Stomach (tissue), 9 donors: Measurements from ENCODE around the gene ME3. TPM values are rescaled to one million over a fixed set of nuclear protein-coding genes. Genes with fewer than 3 reads are reported as not detected.
"Not testable (repeated sequence)": the region's sequence is repeated elsewhere in the genome, so short reads cannot be mapped to it uniquely, and the experiment has no call there.

Experiments used
- DNase-seq, 2 donors: peaks; one replicate each; pipeline versions ENCODE4 v3.0.0 to v3.0.0-alpha.2; 2013 to 2019
- H3K27ac ChIP-seq, 5 donors: fragments of 200-600 bp in 4 of 5; sonication (generic) in 4 of 5; one replicate each; pipeline ENCODE4 v1.5.1; 2013 to 2019; ENCODE audit warnings: mild to moderate bottlenecking in 1 of 5, moderate library complexity in 1 of 5
- H3K27me3 ChIP-seq, 3 donors: fragments of 200-600 bp; sonication (generic); one replicate each; pipeline ENCODE4 v1.5.1; 2017 to 2019; ENCODE audit warnings: mixed run types in 1 of 3
- H3K36me3 ChIP-seq, 4 donors: fragments of 200-600 bp; sonication (generic); 1 replicate in 3 of 4; 2 replicates in 1 of 4; pipeline ENCODE4 v1.5.1; 2016 to 2019
- H3K4me1 ChIP-seq, 4 donors: fragments of 200-600 bp; sonication (generic); one replicate each; pipeline ENCODE4 v1.5.1; 2016 to 2019
- H3K4me3 ChIP-seq, 4 donors: fragments of 200-600 bp; sonication (generic) in 3 of 4; one replicate each; pipeline ENCODE4 v1.5.1; 2016 to 2019; ENCODE audit warnings: mild to moderate bottlenecking in 1 of 4
- H3K9me3 ChIP-seq, 4 donors: fragments of 200-600 bp; sonication (generic); one replicate each; pipeline ENCODE4 v1.5.1; 2016 to 2019
- CTCF ChIP-seq, 7 experiments: fragments of 450-650 bp in 4 of 7; fragments of 200-600 bp in 3 of 7; sonication (generic) in 3 of 7; IDR thresholded peaks; one replicate each; pipeline ENCODE4 v1.5.1; 2016 to 2019; ENCODE audit warnings: antibody characterized with exemption in 7 of 7, control low read depth in 2 of 7, mild to moderate bottlenecking in 1 of 7
- EP300 ChIP-seq: sonication (generic); formaldehyde crosslinking; IDR thresholded peaks from one replicate; pipeline ENCODE4 v1.6.1; 2017; ENCODE audit warnings: antibody characterized with exemption
- POLR2A ChIP-seq, 4 donors: fragments of 450-650 bp; IDR thresholded peaks; one replicate each; pipeline ENCODE4 v1.6.1; 2016; ENCODE audit warnings: antibody characterized with exemption in 4 of 4, control low read depth in 2 of 4, mild to moderate bottlenecking in 1 of 4, moderate library complexity in 1 of 4
- POLR2AphosphoS5 ChIP-seq, 3 donors: sonication (generic); formaldehyde crosslinking; IDR thresholded peaks; one replicate each; pipeline ENCODE4 v1.6.1; 2016; ENCODE audit warnings: antibody characterized with exemption in 3 of 3
- WGBS, 5 donors: extraction: QIAGEN DNeasy Blood & Tissue Kit in 3 of 5; methylation state at CpG; one replicate each; pipeline versions ENCODE4 v1.1.5 to v1.1.7; 2013 to 2018; 5-methylcytosine and 5-hydroxymethylcytosine counted together
- intact Hi-C: fragments of 100-400 bp; cut with DNase I; formaldehyde crosslinking; loops from one replicate; pipeline ENCODE4 v1.15.1; 2023; ENCODE audit warnings: low total_unique reads
- polyA plus RNA-seq, 3 donors: library from polyadenylated mRNA; stranded (reverse); fragments of 200-250 nt; gene quantifications; one replicate each; pipeline ENCODE4 v1.2.3, GENCODE V29; 2013
- total RNA-seq, 5 donors: library from RNA; depleted of rRNA; stranded (reverse); fragments of >200 nt; gene quantifications; one replicate each; pipeline versions ENCODE4 v1.1.0 to v1.2.3, GENCODE V29; 2014 to 2016
- donor health status: healthy with polysubstance abuse.
- donor health status: Bipolar disorder and iron deficiency.
- donor health status: healthy.

The ME3 gene
- total and polyA plus RNA-seq, 8 donors: 11.2 to 82.1 (median 51.1) TPM

- Histone ChIP-seq H3K36me3 (no peaks in the 10 kb centered on the region), H3K9me3 (no peaks in the 10 kb centered on the region), H3K4me1 (peaks cover 0 to 18% (median 6%) of the 10 kb centered on the region in 4 donors), H3K4me3 (no peak overlapping the region), H3K27ac (no peak overlapping the region), H3K27me3 (no peaks in the 10 kb centered on the region)
- 20 to 100% (median 91%) methylated on average over 1 of the region's 1 CpG for WGBS, 5 donors
- no peak for DNase-seq
- TF ChIP-seq POLR2A (IDR thresholded peaks at IDR 0.05) (no peak), POLR2AphosphoS5 (IDR thresholded peaks at IDR 0.05) (no peak), EP300 (no peak), CTCF (IDR thresholded peaks at IDR 0.05) (no peak)
- intact Hi-C loops: no loop called here
These were observed 13.9 kb downstream of the ME3 start for GRCh38 chr11:86658534-86658933.

GRCh38 chr11:86645212-86645611 lies 27.2 kb downstream of the ME3 start:
- 46 to 72% (median 49%) methylated on average over 3 of the region's 3 CpGs; no CpG with 5 or more reads in 1 of the 5 donors for WGBS, 5 donors
- H3K27ac ChIP-seq, H3K27me3 ChIP-seq, H3K4me3 ChIP-seq, intact Hi-C loops, H3K9me3 ChIP-seq, H3K36me3 ChIP-seq, DNase-seq: not testable (repeated sequence)
- H3K4me1 ChIP-seq: peaks cover 0 to 18% (median 6%) of the 10 kb centered on the region in 4 donors

- H3K27me3 ChIP-seq: no peaks in the 10 kb centered on the region
- no peaks in the 10 kb centered on the region for H3K36me3 ChIP-seq
- DNase-seq: no peak
- 88 to 97% (median 91%) methylated on average over 2 of the region's 2 CpGs for WGBS, 5 donors
- no peak overlapping the region for H3K27ac ChIP-seq
- intact Hi-C loops: no loop called here
- H3K4me3 ChIP-seq: no peak overlapping the region
- TF ChIP-seq POLR2A (IDR thresholded peaks at IDR 0.05): no peak
- no peak for TF ChIP-seq CTCF (IDR thresholded peaks at IDR 0.05)
- TF ChIP-seq EP300: no peak
- no peak for TF ChIP-seq POLR2AphosphoS5 (IDR thresholded peaks at IDR 0.05)
- H3K4me1 ChIP-seq: peaks cover 0 to 18% (median 6%) of the 10 kb centered on the region in 4 donors
- H3K9me3 ChIP-seq: no peaks in the 10 kb centered on the region
These were observed 28.1 kb downstream of the ME3 start for GRCh38 chr11:86644291-86644690.

- TF ChIP-seq POLR2A (IDR thresholded peaks at IDR 0.05) (no peak), POLR2AphosphoS5 (IDR thresholded peaks at IDR 0.05) (no peak), CTCF (IDR thresholded peaks at IDR 0.05) (no peak), EP300 (no peak)
- Histone ChIP-seq H3K9me3 (no peaks in the 10 kb centered on the region), H3K36me3 (no peaks in the 10 kb centered on the region), H3K4me3 (no peak overlapping the region), H3K4me1 (peaks cover 0 to 18% (median 6%) of the 10 kb centered on the region in 4 donors), H3K27ac (no peak overlapping the region), H3K27me3 (no peaks in the 10 kb centered on the region)
- intact Hi-C loops: no loop called here
- no peak for DNase-seq
- WGBS, 5 donors: 85 to 97% (median 91%) methylated on average over 1 of the region's 1 CpG
These were observed 30.7 kb downstream of the ME3 start for GRCh38 chr11:86641537-86642261.

- Histone ChIP-seq H3K9me3 (no peaks in the 10 kb centered on the region), H3K27me3 (no peaks in the 10 kb centered on the region), H3K36me3 (no peaks in the 10 kb centered on the region), H3K4me3 (no peak overlapping the region), H3K27ac (no peak overlapping the region), H3K4me1 (peaks cover 0 to 6% (median 0%) of the 10 kb centered on the region in 4 donors)
- WGBS, 5 donors: 67 to 100% (median 85%) methylated on average over 1 of the region's 1 CpG
- no peak for DNase-seq
- intact Hi-C loops: no loop called here
- TF ChIP-seq POLR2AphosphoS5 (IDR thresholded peaks at IDR 0.05): no peak
- no peak for TF ChIP-seq POLR2A (IDR thresholded peaks at IDR 0.05)
- no peak for TF ChIP-seq EP300
- TF ChIP-seq CTCF (IDR thresholded peaks at IDR 0.05): no peak
These were observed 33.3 kb downstream of the ME3 start for GRCh38 chr11:86639137-86639536.
